Measurements from ENCODE around the gene AMPH. TPM values are rescaled to one million over a fixed set of nuclear protein-coding genes. Genes with fewer than 3 reads are reported as not detected.

AMPH gene
- total and polyA plus RNA-seq, 9 of the 15 experiments (the other 6 are each of a cell fraction or from before 2014, with no cell fraction given): 0.03 to 0.35 TPM; not detected in 7

- Histone ChIP-seq H3K4me3 (no peak overlapping the region), H4K20me1 (replicated peaks; ENCODE audit: control insufficient read depth, insufficient read depth, low read length) (no peaks in the 10 kb centered on the region), H3K9me1 (ENCODE audit: control insufficient read depth, insufficient read depth, low read length) (no peaks in the 10 kb centered on the region), H3K9ac (ENCODE audit: insufficient read depth in 1 of 2, low read depth in 2 of 2, low read length in 2 of 2) (no peak overlapping the region), H2AFZ (ENCODE audit: low read depth, low read length) (no peak overlapping the region), H3K27ac (ENCODE audit: extremely low read depth, low read depth, low read length) (no peak overlapping the region), H3K79me2 (ENCODE audit: control insufficient read depth, insufficient read depth, low read length) (no peaks in the 10 kb centered on the region), H3K4me1 (replicated peaks in 1 of 2; ENCODE audit: control insufficient read depth in 2 of 2, insufficient read depth in 2 of 2, low read length in 2 of 2) (no peaks in the 10 kb centered on the region), H3K27me3 (ENCODE audit: control insufficient read depth in 2 of 2, insufficient read depth in 2 of 2, low read length in 2 of 2) (no peaks in the 10 kb centered on the region), H3K9me3 (replicated peaks; ENCODE audit: control insufficient read depth, insufficient read depth, low read depth, low read length) (no peaks in the 10 kb centered on the region), H3K4me2 (ENCODE audit: insufficient read depth, low read length) (no peak overlapping the region), H3K36me3 (ENCODE audit: control insufficient read depth, insufficient read depth, low read length) (no peaks in the 10 kb centered on the region)
- in situ Hi-C loops (cut with MboI) (loop anchor here (5.0 kb wide), 1 partner anchor 265 kb away; no protein-coding TSS in a partner anchor), intact Hi-C loops (cut with micrococcal nuclease) (no loop called here)
- no TSS peak for BruUV-seq (replicated peaks)
- CTCF ChIA-PET (ENCODE audit: low intra/inter-chr PET ratio): interaction anchor here (0.6 kb wide), 1 partner anchor 148 kb away, joined by 3 read pairs; no protein-coding TSS in a partner anchor
- 0% methylated on average over 2 of the region's 2 CpGs for WGBS (ENCODE audit: insufficient coverage, low coverage, missing lambda C conversion rate)
- no peak for DNase-seq (ENCODE audit: extremely low read depth in 1 of 4, low spot score in 3 of 4)
- no peak for FAIRE-seq
- ATAC-seq: no peak
- POLR2A ChIA-PET: interaction anchor here (0.6 to 1.0 kb wide), 2 partner anchors 9 to 13 kb away, joined by 3 read pairs; no protein-coding TSS in a partner anchor
- TF ChIP-seq, protein P1, sequence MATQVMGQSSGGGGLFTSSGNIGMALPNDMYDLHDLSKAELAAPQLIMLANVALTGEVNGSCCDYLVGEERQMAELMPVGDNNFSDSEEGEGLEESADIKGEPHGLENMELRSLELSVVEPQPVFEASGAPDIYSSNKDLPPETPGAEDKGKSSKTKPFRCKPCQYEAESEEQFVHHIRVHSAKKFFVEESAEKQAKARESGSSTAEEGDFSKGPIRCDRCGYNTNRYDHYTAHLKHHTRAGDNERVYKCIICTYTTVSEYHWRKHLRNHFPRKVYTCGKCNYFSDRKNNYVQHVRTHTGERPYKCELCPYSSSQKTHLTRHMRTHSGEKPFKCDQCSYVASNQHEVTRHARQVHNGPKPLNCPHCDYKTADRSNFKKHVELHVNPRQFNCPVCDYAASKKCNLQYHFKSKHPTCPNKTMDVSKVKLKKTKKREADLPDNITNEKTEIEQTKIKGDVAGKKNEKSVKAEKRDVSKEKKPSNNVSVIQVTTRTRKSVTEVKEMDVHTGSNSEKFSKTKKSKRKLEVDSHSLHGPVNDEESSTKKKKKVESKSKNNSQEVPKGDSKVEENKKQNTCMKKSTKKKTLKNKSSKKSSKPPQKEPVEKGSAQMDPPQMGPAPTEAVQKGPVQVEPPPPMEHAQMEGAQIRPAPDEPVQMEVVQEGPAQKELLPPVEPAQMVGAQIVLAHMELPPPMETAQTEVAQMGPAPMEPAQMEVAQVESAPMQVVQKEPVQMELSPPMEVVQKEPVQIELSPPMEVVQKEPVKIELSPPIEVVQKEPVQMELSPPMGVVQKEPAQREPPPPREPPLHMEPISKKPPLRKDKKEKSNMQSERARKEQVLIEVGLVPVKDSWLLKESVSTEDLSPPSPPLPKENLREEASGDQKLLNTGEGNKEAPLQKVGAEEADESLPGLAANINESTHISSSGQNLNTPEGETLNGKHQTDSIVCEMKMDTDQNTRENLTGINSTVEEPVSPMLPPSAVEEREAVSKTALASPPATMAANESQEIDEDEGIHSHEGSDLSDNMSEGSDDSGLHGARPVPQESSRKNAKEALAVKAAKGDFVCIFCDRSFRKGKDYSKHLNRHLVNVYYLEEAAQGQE (IDR thresholded peaks at IDR 0.05; ENCODE audit: borderline replicate concordance): no peak
- TF ChIP-seq, protein P1 (CRISPR knock-in tag; IDR thresholded peaks at IDR 0.05; ENCODE audit: low read depth): no peak
- no peak for TF ChIP-seq SRF (CRISPR knock-in tag; IDR thresholded peaks at IDR 0.05)
- no peak for TF ChIP-seq E2F8 (IDR thresholded peaks at IDR 0.05; ENCODE audit: low read depth, partially characterized antibody)
- no peak for TF ChIP-seq ZNF253 (CRISPR knock-in tag; conservative IDR thresholded peaks at IDR 0.05)
- TF ChIP-seq ZNF695 (CRISPR knock-in tag; IDR thresholded peaks at IDR 0.05): no peak
- no peak for TF ChIP-seq BMI1 (IDR thresholded peaks at IDR 0.05; ENCODE audit: low read length)
- TF ChIP-seq, protein P2, sequence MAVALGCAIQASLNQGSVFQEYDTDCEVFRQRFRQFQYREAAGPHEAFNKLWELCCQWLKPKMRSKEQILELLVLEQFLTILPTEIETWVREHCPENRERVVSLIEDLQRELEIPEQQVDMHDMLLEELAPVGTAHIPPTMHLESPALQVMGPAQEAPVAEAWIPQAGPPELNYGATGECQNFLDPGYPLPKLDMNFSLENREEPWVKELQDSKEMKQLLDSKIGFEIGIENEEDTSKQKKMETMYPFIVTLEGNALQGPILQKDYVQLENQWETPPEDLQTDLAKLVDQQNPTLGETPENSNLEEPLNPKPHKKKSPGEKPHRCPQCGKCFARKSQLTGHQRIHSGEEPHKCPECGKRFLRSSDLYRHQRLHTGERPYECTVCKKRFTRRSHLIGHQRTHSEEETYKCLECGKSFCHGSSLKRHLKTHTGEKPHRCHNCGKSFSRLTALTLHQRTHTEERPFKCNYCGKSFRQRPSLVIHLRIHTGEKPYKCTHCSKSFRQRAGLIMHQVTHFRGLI (CRISPR knock-in tag; IDR thresholded peaks at IDR 0.05): no peak
- TF ChIP-seq MEF2A (IDR thresholded peaks at IDR 0.05; ENCODE audit: control insufficient read depth, low read depth, low read length): no peak
- TF ChIP-seq PCBP2 (IDR thresholded peaks at IDR 0.05; ENCODE audit: low read depth, low read length, poor library complexity, severe bottlenecking): no peak
Observed at GRCh38 chr7:38396852-38397251, 234.3 kb downstream of the AMPH start.

Measured in K562 (cell line).